DOHH2 (cell line): ENCODE data around the gene EGLN2.
A peak's percentile ranks its signal among the peaks of the same experiment; 100 is the strongest.

Experiments
- H3F3A ChIP-seq: fragments of 200-600 bp; sonication (generic), shearing (Covaris generic); 2 replicates; pipeline ENCODE4 v1.6.0; 2016; ENCODE audit warnings: antibody characterized with exemption, mild to moderate bottlenecking; ENCODE audit not compliant: control insufficient read depth, insufficient read depth
- H3K27ac ChIP-seq: fragments of 200-600 bp; sonication (generic); 2 replicates; pipeline ENCODE4 v1.5.1; 2014; ENCODE audit warnings: low read depth, mild to moderate bottlenecking, low read length, moderate library complexity
- H3K27me3 ChIP-seq: fragments of 200-600 bp; sonication (generic); 2 replicates; pipeline ENCODE4 v1.6.1; 2014; ENCODE audit warnings: mild to moderate bottlenecking, low read length, mixed read lengths; ENCODE audit not compliant: control insufficient read depth
- H3K36me3 ChIP-seq: fragments of 200-600 bp; sonication (generic); 2 replicates; pipeline ENCODE4 v1.6.1; 2014; ENCODE audit warnings: mild to moderate bottlenecking, low read length, moderate library complexity, mixed read lengths; ENCODE audit not compliant: control insufficient read depth
- H3K4me1 ChIP-seq: fragments of 200-600 bp; sonication (generic); 2 replicates; pipeline ENCODE4 v1.6.1; 2014; ENCODE audit warnings: mild to moderate bottlenecking, low read length, mixed read lengths; ENCODE audit not compliant: control insufficient read depth
- H3K4me2 ChIP-seq: fragments of 200-600 bp; sonication (generic); 2 replicates; pipeline ENCODE4 v1.6.0; 2014; ENCODE audit warnings: mild to moderate bottlenecking, low read length, moderate library complexity
- H3K4me3 ChIP-seq: fragments of 200-600 bp; sonication (generic); 2 replicates; pipeline ENCODE4 v1.5.1; 2014; ENCODE audit warnings: mild to moderate bottlenecking, low read length, mixed read lengths
- H3K79me2 ChIP-seq: fragments of 200-600 bp; sonication (generic); 2 replicates; pipeline ENCODE4 v1.6.1; 2014; ENCODE audit warnings: mild to moderate bottlenecking, low read length, mixed read lengths; ENCODE audit not compliant: control insufficient read depth
- H3K9me2 ChIP-seq: fragments of 200-600 bp; sonication (generic); replicated peaks from 2 replicates; pipeline ENCODE4 v1.6.1; 2014; ENCODE audit warnings: mild to moderate bottlenecking, low read length, mixed read lengths; ENCODE audit not compliant: control insufficient read depth
- H3K9me3 ChIP-seq: fragments of 200-600 bp; sonication (generic); 2 replicates; pipeline ENCODE4 v1.6.1; 2014; ENCODE audit warnings: antibody characterized with exemption, low read length, mixed read lengths; ENCODE audit not compliant: control insufficient read depth, insufficient read depth
- H4K20me1 ChIP-seq: fragments of 200-600 bp; sonication (generic); 2 replicates; pipeline ENCODE4 v1.6.0; 2014; ENCODE audit warnings: low read depth, mild to moderate bottlenecking, antibody characterized with exemption, low read length, moderate library complexity; ENCODE audit not compliant: control insufficient read depth, insufficient read depth
- EZH2phosphoT487 ChIP-seq: fragments of 200-600 bp; sonication (generic); IDR thresholded peaks from 2 replicates; pipeline ENCODE4 v1.6.1; 2017; ENCODE audit warnings: borderline replicate concordance, mild to moderate bottlenecking, antibody characterized with exemption, low read length, moderate library complexity, mixed read lengths
- TF ChIP-seq, protein P1 (sequence below): fragments of 200-600 bp; sonication (generic); IDR thresholded peaks from one replicate; pipeline ENCODE4 v1.5.1; 2014; ENCODE audit warnings: antibody characterized with exemption, mild to moderate bottlenecking, low read depth, low read length; ENCODE audit not compliant: poor library complexity, severe bottlenecking

Gene EGLN2

DNA sequence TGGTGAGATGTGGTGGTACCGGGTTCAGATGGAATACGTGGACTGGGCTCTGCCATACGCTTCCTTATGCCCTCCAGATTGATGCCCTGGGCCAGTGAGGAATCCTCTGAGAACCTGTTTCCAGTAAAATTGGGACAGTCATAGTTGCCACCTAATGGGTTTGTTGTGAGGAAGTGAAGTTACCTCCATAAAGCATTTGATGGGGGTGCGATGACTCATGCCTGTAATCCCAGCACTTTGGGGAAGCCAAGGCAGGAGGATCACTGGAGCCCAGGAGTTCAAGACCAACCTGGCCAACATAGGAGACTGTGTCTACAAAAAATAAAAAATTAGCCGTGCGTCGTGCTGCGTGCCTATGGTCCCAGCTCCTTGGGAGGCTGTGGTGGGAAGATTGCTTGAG, 43.2 kb upstream of the EGLN2 start:
- H3K27me3 ChIP-seq, result no peaks in the 10 kb centered on the region
- H3K9me3 ChIP-seq, result no peaks in the 10 kb centered on the region
- TF ChIP-seq EZH2phosphoT487, result no peak
- TF ChIP-seq, protein P1, sequence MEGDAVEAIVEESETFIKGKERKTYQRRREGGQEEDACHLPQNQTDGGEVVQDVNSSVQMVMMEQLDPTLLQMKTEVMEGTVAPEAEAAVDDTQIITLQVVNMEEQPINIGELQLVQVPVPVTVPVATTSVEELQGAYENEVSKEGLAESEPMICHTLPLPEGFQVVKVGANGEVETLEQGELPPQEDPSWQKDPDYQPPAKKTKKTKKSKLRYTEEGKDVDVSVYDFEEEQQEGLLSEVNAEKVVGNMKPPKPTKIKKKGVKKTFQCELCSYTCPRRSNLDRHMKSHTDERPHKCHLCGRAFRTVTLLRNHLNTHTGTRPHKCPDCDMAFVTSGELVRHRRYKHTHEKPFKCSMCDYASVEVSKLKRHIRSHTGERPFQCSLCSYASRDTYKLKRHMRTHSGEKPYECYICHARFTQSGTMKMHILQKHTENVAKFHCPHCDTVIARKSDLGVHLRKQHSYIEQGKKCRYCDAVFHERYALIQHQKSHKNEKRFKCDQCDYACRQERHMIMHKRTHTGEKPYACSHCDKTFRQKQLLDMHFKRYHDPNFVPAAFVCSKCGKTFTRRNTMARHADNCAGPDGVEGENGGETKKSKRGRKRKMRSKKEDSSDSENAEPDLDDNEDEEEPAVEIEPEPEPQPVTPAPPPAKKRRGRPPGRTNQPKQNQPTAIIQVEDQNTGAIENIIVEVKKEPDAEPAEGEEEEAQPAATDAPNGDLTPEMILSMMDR, result no peak
- peaks cover 33% of the 10 kb centered on the region for H4K20me1 ChIP-seq
- H3K4me3 ChIP-seq, result peak overlapping the region; percentile 24; the same call in 1 of the 2 replicates
- H3K9me2 ChIP-seq, result no peaks in the 10 kb centered on the region
- H3K4me2 ChIP-seq, result peak overlapping the region; percentile 70; the same call in 1 of the 2 replicates
- peaks cover 92% of the 10 kb centered on the region for H3K79me2 ChIP-seq
- H3K27ac ChIP-seq, result no peak overlapping the region
- H3K36me3 ChIP-seq, result peaks cover 85% of the 10 kb centered on the region
- H3F3A ChIP-seq, result peaks cover 2% of the 10 kb centered on the region; the same call in 1 of the 2 replicates
- peaks cover 40% of the 10 kb centered on the region for H3K4me1 ChIP-seq

DNA sequence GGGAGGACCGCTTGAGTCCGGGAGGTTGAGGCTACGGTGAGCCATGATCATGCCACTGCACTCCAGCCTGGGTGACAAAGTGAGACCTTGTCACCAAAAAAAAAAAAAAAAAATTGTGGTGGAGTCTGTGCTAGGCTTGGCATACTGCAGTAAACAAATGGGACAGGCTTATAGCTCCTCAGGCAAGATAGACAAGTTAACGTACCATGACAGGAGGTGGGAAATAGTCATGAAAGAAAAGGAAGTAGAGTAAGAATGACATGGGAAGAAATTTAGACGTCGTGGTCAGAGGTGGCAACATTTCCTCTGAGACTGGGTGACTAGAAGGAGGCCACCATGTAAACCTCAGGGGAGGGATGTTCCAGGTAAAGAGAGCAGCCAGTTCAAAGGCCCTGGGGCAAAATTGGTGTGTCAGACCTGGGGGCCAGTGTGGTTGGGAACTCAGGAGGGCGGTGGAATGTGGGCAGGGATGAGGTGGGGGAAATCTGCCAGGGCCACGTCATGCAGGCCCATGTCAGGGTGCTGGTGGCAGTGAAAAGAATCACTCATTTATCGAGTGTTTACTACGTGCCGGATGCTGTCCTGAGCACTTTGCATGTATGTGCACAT, 42.4 kb upstream of the EGLN2 start:
- TF ChIP-seq, protein P1, result no peak
- no peak for TF ChIP-seq EZH2phosphoT487
- Histone ChIP-seq H3K9me3 (no peaks in the 10 kb centered on the region), H3K4me3 (no peak overlapping the region), H3K36me3 (peaks cover 87% of the 10 kb centered on the region), H3K79me2 (peaks cover 90% of the 10 kb centered on the region), H3K4me1 (peaks cover 40% of the 10 kb centered on the region), H3F3A (peaks cover 2% of the 10 kb centered on the region; the same call in 1 of the 2 replicates), H4K20me1 (peaks cover 33% of the 10 kb centered on the region), H3K4me2 (peak overlapping the region; percentile 11; the same call in 1 of the 2 replicates), H3K9me2 (no peaks in the 10 kb centered on the region), H3K27me3 (no peaks in the 10 kb centered on the region), H3K27ac (no peak overlapping the region)

DNA sequence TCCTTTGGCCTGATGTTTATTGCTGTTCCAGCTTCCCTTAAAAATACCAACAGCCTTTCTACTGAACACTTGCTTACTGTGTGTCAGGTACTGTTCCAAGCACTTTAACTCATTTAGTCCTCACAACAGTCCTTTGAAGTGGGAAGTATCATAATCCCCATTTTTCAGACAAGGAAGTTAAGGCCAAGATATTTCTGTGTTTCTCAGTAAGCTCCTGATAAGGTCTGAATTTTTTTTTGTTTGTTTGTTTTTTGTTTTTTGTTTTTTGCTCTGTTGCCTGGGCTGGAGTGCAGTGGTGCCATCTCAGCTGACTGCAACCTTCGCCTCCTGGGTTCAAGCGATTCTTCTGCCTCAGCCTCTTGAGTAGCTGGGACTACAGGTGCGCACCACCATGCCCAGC, 40.5 kb upstream of the EGLN2 start:
- Histone ChIP-seq H3K27ac (no peak overlapping the region), H3K36me3 (peaks cover 91% of the 10 kb centered on the region), H3K4me3 (no peak overlapping the region), H3F3A (peaks cover 2% of the 10 kb centered on the region; the same call in 1 of the 2 replicates), H4K20me1 (peaks cover 27% of the 10 kb centered on the region), H3K9me2 (no peaks in the 10 kb centered on the region), H3K4me2 (no peak overlapping the region), H3K79me2 (peaks cover 76% of the 10 kb centered on the region), H3K27me3 (no peaks in the 10 kb centered on the region), H3K4me1 (peaks cover 31% of the 10 kb centered on the region), H3K9me3 (no peaks in the 10 kb centered on the region)
- TF ChIP-seq, protein P1, result no peak
